NCI-H2227 (cell line): ENCODE results near the gene TRA2A.

ENCODE experiments used
- DNase-seq: peaks from one replicate; lab custom pipeline; 2025; ENCODE audit not compliant: unreplicated experiment; lab: John Stamatoyannopoulos, UW

Gene TRA2A

GRCh38 chr7:23471106-23471859, 60.5 kb downstream of the TRA2A start:
- peak; percentile 94 for DNase-seq

DNA sequence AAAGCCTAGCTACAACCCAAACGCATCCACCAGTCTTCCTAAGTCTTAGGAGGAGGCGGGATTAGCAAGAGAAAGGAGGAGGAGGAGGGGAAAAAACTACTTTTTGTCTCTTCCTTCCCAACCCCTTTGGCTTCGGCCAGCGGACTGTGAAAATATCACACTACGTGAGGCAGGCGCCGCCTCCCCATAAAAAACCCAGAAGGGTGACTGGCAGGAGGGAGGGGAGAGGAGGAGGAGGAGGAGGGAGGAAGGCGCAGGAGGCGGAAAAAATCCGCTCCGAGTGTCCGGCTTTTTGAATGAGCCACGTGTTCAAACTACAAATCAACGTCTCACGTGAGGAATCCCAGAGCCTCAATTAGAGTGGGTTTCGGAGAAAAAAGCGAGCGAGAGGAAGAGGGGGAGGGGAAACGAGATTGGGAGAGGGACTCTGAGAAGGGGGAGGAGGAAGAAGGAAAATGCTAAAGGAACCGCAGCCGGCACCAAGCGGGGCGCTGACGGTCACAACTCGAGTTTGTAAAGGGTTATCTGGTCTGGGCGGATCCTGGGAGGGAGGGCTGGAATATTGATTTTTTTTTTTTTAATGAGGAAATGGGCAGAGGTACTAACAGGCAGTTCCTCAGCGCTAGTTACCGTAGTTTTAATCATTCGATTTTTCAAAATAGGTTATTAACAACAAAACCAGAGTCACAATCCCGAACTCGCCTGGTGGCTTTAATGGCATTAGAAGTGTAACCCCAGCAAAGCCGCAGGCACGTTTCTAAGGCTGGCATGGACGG, 61.3 kb downstream of the TRA2A start, which contains the start of gene IGF2BP3:
IGF2BP3 (minus strand) TSS at position 162 of the 776 bp plus-strand sequence. CDS start 381 bp downstream, outside the sequence.
- peak; percentile 98 for DNase-seq

GRCh38 chr7:23469961-23470250, 61.9 kb downstream of the TRA2A start:
- no peak for DNase-seq

GRCh38 chr7:23469150-23469960, 62.4 kb downstream of the TRA2A start:
- peak; percentile 51 for DNase-seq

GRCh38 chr7:23468526-23469149, 63.1 kb downstream of the TRA2A start:
- DNase-seq: peak; percentile 34

DNA sequence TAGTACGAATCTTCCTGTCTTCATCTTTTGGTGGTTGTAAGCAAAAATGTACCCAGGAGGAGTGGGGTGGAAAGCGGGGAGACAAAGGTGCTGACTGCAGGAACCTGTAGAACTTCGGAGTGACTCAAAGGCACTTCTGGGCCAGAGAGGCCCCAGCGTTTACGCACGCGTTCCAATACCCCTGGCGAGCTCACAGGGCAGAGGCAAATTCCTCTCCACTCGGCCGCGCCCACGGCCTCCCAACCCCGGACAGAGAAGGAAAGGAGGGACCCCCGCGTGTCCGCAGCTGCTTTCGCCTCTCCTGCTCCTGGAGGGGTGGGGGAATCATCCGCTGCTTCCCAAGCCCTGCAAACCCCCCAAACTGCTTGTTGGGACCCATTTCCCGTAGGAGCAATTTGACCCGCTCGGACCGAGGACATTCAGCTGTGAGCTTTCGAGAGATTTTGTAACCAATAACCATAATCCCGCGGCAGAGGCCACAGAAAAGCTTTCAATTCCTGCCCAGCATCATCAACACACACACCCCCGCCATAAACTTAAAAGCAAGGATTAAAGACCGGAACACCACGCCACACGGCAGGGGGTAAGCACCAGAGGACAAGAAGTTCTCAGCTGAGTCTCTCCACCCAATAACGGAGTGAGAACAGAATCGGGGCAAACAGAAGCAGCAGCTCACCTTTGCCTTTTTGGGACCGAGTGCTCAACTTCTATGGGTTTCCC, 63.8 kb downstream of the TRA2A start:
- peak; percentile 37 for DNase-seq

- no peak for DNase-seq
These were observed 64.4 kb downstream of the TRA2A start for GRCh38 chr7:23467291-23467805.

DNA sequence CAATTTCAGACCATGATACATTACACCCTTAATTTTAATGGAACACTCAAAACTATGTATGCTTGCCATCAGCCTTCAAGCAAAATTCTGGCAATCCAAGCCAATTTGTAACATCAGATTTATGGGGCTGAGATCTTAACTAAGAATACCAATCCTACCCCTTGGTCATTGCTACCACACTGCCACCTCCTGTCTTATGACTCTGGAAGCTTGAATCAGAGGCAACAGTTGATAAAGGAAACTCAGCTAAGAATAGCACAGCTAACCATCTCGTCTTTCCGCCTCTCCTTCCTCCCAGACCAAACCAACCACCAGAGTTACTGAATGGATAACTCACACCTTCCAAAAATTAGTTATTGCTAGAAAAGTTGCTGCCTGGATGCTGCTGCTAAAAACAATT, 68.9 kb downstream of the TRA2A start:
- DNase-seq: no peak

DNA sequence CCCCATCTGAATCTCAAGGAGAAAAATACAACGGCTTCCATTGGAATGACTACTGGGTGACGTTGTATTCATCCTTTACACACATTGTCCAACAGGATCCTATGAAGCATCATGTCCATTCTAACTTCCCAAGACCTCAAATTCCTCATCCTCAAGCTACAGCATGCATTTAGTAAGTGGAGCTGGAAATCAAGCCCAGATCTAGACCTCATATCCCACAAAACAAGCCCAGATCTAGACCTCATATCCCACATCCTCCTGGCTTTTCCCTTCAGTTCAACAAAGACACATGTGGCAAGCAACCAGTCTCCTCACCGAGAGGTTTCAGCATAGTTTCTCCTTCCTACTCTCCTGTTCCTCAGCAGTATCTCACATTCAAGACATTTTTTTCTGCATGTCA, 73.7 kb downstream of the TRA2A start:
- DNase-seq: no peak

GRCh38 chr7:23456093-23456492, 75.7 kb downstream of the TRA2A start:
- DNase-seq: no peak

DNA sequence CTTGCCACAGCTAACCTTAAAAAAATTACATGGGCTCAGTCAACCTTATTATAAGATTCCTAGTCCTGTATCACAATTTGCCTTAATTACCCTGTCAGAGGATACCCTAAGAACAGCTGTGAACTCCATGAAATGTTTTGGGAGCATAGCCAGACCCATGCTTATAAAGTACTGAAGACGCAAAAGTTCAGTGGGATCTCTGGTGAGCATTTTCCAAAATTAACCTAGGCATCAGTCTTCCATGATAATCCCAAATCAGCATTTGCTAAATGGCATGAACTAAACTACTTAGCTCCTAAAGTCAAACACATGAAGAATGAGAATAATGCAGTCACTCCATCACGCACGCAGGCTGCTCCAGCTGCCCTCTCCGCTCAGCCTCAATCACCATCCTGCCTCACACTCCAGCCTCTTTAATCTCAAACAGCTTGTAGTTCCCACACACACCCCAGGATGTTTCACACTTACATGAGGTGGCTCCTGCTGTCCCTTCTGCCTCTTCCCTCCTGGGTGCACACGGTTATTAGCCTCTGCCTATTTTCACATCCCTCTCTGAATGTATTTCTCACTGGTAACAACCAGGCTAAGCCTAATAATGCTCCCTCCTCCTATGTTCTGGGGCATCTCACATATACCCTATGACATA, 76.8 kb downstream of the TRA2A start:
- DNase-seq: no peak
